Measurements from ENCODE around the gene SLC43A3.
"Not testable (repeated sequence)": the region's sequence is repeated elsewhere in the genome, so short reads cannot be mapped to it uniquely, and the experiment has no call there.

Gene SLC43A3

GRCh38 chr11:57407941-57408475 lies 18.9 kb downstream of the SLC43A3 start:
- Histone ChIP-seq H3K36me3 (ENCODE audit: control insufficient read depth in 2 of 2, insufficient read depth in 2 of 2, low read length in 2 of 2) (peaks cover 9 to 22% of the 10 kb centered on the region in 2 donors), H3K27ac (ENCODE audit: low read depth in 2 of 2, low read length in 2 of 2) (no peak overlapping the region), H3K4me3 (ENCODE audit: low read length in 2 of 2) (no peak overlapping the region), H3K9ac (ENCODE audit: low read depth in 1 of 2, low read length in 2 of 2) (no peak overlapping the region), H3K4me1 (ENCODE audit: control insufficient read depth in 2 of 2, insufficient read depth in 2 of 2, low read length in 2 of 2) (no peaks in the 10 kb centered on the region), H3K27me3 (ENCODE audit: control insufficient read depth in 2 of 2, insufficient read depth in 2 of 2, low read length in 2 of 2) (no peaks in the 10 kb centered on the region), H3K9me3 (ENCODE audit: control insufficient read depth in 2 of 2, low read length in 2 of 2) (no peaks in the 10 kb centered on the region)

GRCh38 chr11:57407010-57407920 lies 19.7 kb downstream of the SLC43A3 start:
- Histone ChIP-seq H3K27ac (ENCODE audit: low read depth in 2 of 2, low read length in 2 of 2) (no peak overlapping the region), H3K9me3 (ENCODE audit: control insufficient read depth in 2 of 2, low read length in 2 of 2) (no peaks in the 10 kb centered on the region), H3K9ac (ENCODE audit: low read depth in 1 of 2, low read length in 2 of 2) (no peak overlapping the region), H3K4me3 (ENCODE audit: low read length in 2 of 2) (no peak overlapping the region), H3K4me1 (ENCODE audit: control insufficient read depth in 2 of 2, insufficient read depth in 2 of 2, low read length in 2 of 2) (no peaks in the 10 kb centered on the region), H3K27me3 (ENCODE audit: control insufficient read depth in 2 of 2, insufficient read depth in 2 of 2, low read length in 2 of 2) (no peaks in the 10 kb centered on the region), H3K36me3 (ENCODE audit: control insufficient read depth in 2 of 2, insufficient read depth in 2 of 2, low read length in 2 of 2) (peaks cover 9 to 22% of the 10 kb centered on the region in 2 donors)

DNA sequence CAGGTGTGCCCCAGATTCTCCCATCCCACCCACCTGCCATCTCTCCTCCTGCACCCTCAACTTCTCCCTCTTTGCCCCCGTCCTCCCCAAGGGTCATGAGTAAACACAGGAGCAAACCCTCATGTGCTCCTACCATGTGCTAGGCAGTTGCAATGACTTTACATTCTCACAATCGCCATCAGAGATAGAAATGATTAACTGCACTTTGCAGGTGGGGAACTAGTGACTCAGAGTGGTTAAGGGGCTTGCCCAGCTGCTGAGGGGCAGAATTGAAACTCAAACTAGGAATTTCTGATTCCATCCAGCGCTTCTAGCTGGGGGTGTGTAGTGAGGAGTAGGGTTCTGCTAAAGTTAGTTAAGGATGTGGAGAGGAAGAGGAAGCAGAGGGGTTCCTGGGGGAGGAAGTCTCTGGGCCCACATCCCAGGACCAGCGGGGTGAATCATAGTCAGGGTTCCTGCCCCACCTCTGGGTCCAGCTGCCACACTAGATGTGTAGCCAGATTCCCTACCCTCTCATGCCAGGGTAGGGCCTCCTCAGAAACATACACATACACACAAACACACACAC lies 20.5 kb downstream of the SLC43A3 start:
- Histone ChIP-seq H3K27ac (ENCODE audit: low read depth in 2 of 2, low read length in 2 of 2) (no peak overlapping the region), H3K9me3 (ENCODE audit: control insufficient read depth in 2 of 2, low read length in 2 of 2) (no peaks in the 10 kb centered on the region), H3K4me1 (ENCODE audit: control insufficient read depth in 2 of 2, insufficient read depth in 2 of 2, low read length in 2 of 2) (no peaks in the 10 kb centered on the region), H3K9ac (ENCODE audit: low read depth in 1 of 2, low read length in 2 of 2) (no peak overlapping the region), H3K27me3 (ENCODE audit: control insufficient read depth in 2 of 2, insufficient read depth in 2 of 2, low read length in 2 of 2) (no peaks in the 10 kb centered on the region), H3K4me3 (ENCODE audit: low read length in 2 of 2) (no peak overlapping the region), H3K36me3 (ENCODE audit: control insufficient read depth in 2 of 2, insufficient read depth in 2 of 2, low read length in 2 of 2) (peaks cover 9 to 22% of the 10 kb centered on the region in 2 donors)

DNA sequence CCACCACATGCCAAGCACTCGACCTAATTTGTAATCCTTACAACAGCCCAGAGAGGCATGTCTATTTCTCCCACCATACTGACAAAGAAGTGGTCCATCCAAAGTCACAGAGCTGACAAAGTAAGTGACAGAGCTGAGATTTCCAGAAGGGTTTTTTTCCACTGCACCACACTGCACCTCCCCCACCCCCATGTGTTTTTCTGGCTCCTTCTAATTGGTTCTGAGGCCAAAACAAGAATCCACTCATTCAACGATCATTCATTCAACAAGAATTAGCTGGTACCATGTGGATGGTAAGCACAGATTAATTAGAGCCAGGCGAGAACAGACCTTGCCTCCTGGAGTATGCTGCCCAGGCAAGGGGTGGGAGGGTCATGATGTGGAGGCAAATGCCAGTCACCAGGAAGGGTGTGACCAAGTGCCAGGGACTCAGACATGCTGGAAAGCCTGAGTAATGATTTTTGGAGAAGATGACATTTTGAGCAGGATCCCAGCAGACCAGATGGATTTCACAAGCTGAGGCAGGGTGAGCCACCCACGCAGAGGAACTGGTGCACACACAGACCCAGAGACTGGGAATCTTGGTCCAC lies 21.6 kb downstream of the SLC43A3 start:
- Histone ChIP-seq H3K4me3 (ENCODE audit: low read length in 2 of 2) (no peak overlapping the region), H3K9me3 (ENCODE audit: control insufficient read depth in 2 of 2, low read length in 2 of 2) (no peaks in the 10 kb centered on the region), H3K4me1 (ENCODE audit: control insufficient read depth in 2 of 2, insufficient read depth in 2 of 2, low read length in 2 of 2) (no peaks in the 10 kb centered on the region), H3K36me3 (ENCODE audit: control insufficient read depth in 2 of 2, insufficient read depth in 2 of 2, low read length in 2 of 2) (peaks cover 9 to 22% of the 10 kb centered on the region in 2 donors), H3K27me3 (ENCODE audit: control insufficient read depth in 2 of 2, insufficient read depth in 2 of 2, low read length in 2 of 2) (no peaks in the 10 kb centered on the region), H3K27ac (ENCODE audit: low read depth in 2 of 2, low read length in 2 of 2) (no peak overlapping the region), H3K9ac (ENCODE audit: low read depth in 1 of 2, low read length in 2 of 2) (no peak overlapping the region)

DNA sequence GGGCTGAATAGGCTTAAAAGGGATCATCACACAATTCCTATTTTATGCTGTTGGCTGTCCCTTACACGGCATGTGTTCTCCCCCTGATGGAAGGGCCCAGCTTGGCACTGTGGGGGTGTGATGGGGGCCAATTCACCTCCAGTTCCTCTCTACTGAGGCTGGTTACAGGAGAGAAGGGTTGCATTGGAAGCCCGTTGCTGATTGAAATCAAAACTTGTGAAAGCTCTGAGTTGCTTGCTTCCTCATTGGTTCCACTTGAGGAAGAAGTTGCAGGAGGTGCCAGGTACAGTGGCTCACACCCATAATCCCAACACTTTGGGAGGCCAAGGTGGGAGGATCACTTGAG lies 23.1 kb downstream of the SLC43A3 start:
- Histone ChIP-seq H3K9ac (ENCODE audit: low read depth in 1 of 2, low read length in 2 of 2) (no peak overlapping the region), H3K27me3 (ENCODE audit: control insufficient read depth in 2 of 2, insufficient read depth in 2 of 2, low read length in 2 of 2) (no peaks in the 10 kb centered on the region), H3K27ac (ENCODE audit: low read depth in 2 of 2, low read length in 2 of 2) (no peak overlapping the region), H3K9me3 (ENCODE audit: control insufficient read depth in 2 of 2, low read length in 2 of 2) (no peaks in the 10 kb centered on the region), H3K4me3 (ENCODE audit: low read length in 2 of 2) (no peak overlapping the region), H3K36me3 (ENCODE audit: control insufficient read depth in 2 of 2, insufficient read depth in 2 of 2, low read length in 2 of 2) (peaks cover 5 to 8% of the 10 kb centered on the region in 2 donors), H3K4me1 (ENCODE audit: control insufficient read depth in 2 of 2, insufficient read depth in 2 of 2, low read length in 2 of 2) (no peaks in the 10 kb centered on the region)

DNA sequence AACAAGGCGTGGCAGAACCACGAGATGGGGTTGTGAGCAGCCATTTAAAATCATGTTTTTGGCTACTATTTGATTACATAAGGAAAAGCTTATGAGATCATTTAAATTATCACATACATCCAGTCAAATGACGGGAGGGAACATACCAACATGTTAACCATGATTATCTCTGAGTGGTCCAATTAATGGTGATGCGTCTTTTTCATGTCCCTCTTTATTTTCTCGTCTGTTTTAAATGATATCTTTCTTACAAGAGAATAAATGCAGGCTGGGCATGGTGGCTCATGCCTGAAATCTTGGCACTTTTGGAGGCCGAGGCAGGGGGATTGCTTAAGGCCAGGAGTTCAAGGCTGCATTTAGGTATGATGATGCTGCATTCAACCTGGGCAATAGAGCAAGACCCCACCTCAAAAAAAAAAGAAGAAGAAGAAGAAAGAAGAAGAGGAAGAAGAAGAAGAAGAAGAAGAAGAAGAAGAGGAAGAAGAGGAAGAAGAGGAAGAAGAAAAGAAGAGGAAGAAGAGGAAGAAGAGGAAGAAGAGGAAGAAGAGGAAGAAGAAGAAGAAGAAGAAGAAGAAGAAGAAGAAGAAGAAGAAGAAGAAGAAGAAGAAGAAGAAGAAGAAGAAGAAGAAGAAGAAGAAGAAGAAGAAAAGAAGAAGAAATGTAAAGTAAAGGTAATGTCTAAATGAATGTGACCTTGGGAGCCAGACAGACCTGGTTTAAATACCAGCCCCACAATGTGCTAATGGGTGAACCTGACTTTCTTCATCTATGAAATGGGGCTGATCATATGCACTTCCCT lies 23.7 kb downstream of the SLC43A3 start:
- H3K27me3 ChIP-seq (ENCODE audit: control insufficient read depth in 2 of 2, insufficient read depth in 2 of 2, low read length in 2 of 2); H3K9me3 ChIP-seq (ENCODE audit: control insufficient read depth in 2 of 2, low read length in 2 of 2): not testable (repeated sequence)

GRCh38 chr11:57402188-57403002 lies 24.5 kb downstream of the SLC43A3 start:
- no peaks in the 10 kb centered on the region for H3K4me1 ChIP-seq (ENCODE audit: control insufficient read depth in 2 of 2, insufficient read depth in 2 of 2, low read length in 2 of 2)
- H3K27me3 ChIP-seq (ENCODE audit: control insufficient read depth in 2 of 2, insufficient read depth in 2 of 2, low read length in 2 of 2) = no peaks in the 10 kb centered on the region
- H3K27ac ChIP-seq (ENCODE audit: low read depth in 2 of 2, low read length in 2 of 2) = no peak overlapping the region
- peaks cover 0 to under 1% of the 10 kb centered on the region in 2 donors for H3K36me3 ChIP-seq (ENCODE audit: control insufficient read depth in 2 of 2, insufficient read depth in 2 of 2, low read length in 2 of 2)
- no peak overlapping the region for H3K4me3 ChIP-seq (ENCODE audit: low read length in 2 of 2)
- H3K9me3 ChIP-seq (ENCODE audit: control insufficient read depth in 2 of 2, low read length in 2 of 2) = no peaks in the 10 kb centered on the region
- H3K9ac ChIP-seq (ENCODE audit: low read depth in 1 of 2, low read length in 2 of 2) = no peak overlapping the region

More for the DNA sequence above, 23.7 kb downstream of the SLC43A3 start:
- H3K36me3 ChIP-seq (ENCODE audit: control insufficient read depth in 2 of 2, insufficient read depth in 2 of 2, low read length in 2 of 2); H3K9ac ChIP-seq (ENCODE audit: low read depth in 1 of 2, low read length in 2 of 2); H3K27ac ChIP-seq (ENCODE audit: low read depth in 2 of 2, low read length in 2 of 2); H3K4me1 ChIP-seq (ENCODE audit: control insufficient read depth in 2 of 2, insufficient read depth in 2 of 2, low read length in 2 of 2); H3K4me3 ChIP-seq (ENCODE audit: low read length in 2 of 2): not testable (repeated sequence)

GRCh38 chr11:57399972-57400578 lies 26.8 kb downstream of the SLC43A3 start:
- peaks cover 0 to 2% of the 10 kb centered on the region in 2 donors for H3K27me3 ChIP-seq (ENCODE audit: control insufficient read depth in 2 of 2, insufficient read depth in 2 of 2, low read length in 2 of 2)

DNA sequence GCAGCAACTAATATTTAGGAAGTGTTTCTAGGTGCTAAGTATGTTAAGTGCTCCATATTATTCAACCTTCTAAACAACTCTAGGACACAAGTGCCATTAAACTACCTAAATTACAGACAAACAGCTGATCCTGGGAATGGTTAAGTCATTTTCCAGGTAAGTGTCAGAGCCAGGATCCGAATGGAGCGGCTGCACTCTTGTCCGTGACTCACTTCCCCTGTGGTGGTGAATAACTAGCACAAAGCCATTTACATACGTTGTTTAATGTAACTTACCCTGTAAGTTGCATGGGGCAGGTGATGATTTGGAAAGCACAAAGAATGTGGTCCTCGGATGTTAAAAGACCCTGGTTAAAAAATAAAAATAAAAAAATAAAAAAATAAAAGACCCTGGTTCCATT lies 27.7 kb downstream of the SLC43A3 start:
- no peak overlapping the region for H3K9ac ChIP-seq (ENCODE audit: low read depth in 1 of 2, low read length in 2 of 2)
- no peaks in the 10 kb centered on the region for H3K9me3 ChIP-seq (ENCODE audit: control insufficient read depth in 2 of 2, low read length in 2 of 2)
- H3K4me3 ChIP-seq (ENCODE audit: low read length in 2 of 2) = no peak overlapping the region
- no peaks in the 10 kb centered on the region for H3K36me3 ChIP-seq (ENCODE audit: control insufficient read depth in 2 of 2, insufficient read depth in 2 of 2, low read length in 2 of 2)
- H3K4me1 ChIP-seq (ENCODE audit: control insufficient read depth in 2 of 2, insufficient read depth in 2 of 2, low read length in 2 of 2) = no peaks in the 10 kb centered on the region
- H3K27me3 ChIP-seq (ENCODE audit: control insufficient read depth in 2 of 2, insufficient read depth in 2 of 2, low read length in 2 of 2) = peaks cover 0 to 2% of the 10 kb centered on the region in 2 donors
- no peak overlapping the region for H3K27ac ChIP-seq (ENCODE audit: low read depth in 2 of 2, low read length in 2 of 2)

More at GRCh38 chr11:57399972-57400578, 26.8 kb downstream of the SLC43A3 start:
- H3K36me3 ChIP-seq (ENCODE audit: control insufficient read depth in 2 of 2, insufficient read depth in 2 of 2, low read length in 2 of 2) = no peaks in the 10 kb centered on the region
- H3K4me3 ChIP-seq (ENCODE audit: low read length in 2 of 2) = no peak overlapping the region
- no peak overlapping the region for H3K27ac ChIP-seq (ENCODE audit: low read depth in 2 of 2, low read length in 2 of 2)
- no peaks in the 10 kb centered on the region for H3K4me1 ChIP-seq (ENCODE audit: control insufficient read depth in 2 of 2, insufficient read depth in 2 of 2, low read length in 2 of 2)
- no peak overlapping the region for H3K9ac ChIP-seq (ENCODE audit: low read depth in 1 of 2, low read length in 2 of 2)
- H3K9me3 ChIP-seq (ENCODE audit: control insufficient read depth in 2 of 2, low read length in 2 of 2) = no peaks in the 10 kb centered on the region

Data from mucosa of rectum (tissue), 2 donors.